GM23338 (cell line): ENCODE measurements around the gene NME4. TPM values are rescaled to one million over a fixed set of nuclear protein-coding genes. Genes with fewer than 3 reads are reported as not detected.
A peak's percentile ranks its signal among the peaks of the same experiment; 100 is the strongest.

Source experiments
- ATAC-seq: fragments of 200-7000 bp; cut with Tn5 transposase; 3 replicates; pipeline ENCODE4 v1.9.1; 2020
- DNase-seq: peaks from one replicate; pipeline ENCODE4 v3.0.0-alpha.2; 2015; ENCODE audit warnings: low spot score
- H2AFZ ChIP-seq: fragments of 200-600 bp; sonication (generic); 2 replicates; pipeline ENCODE4 v1.8.0; 2016; ENCODE audit warnings: antibody characterized with exemption, mild to moderate bottlenecking, moderate library complexity
- H3F3A ChIP-seq: fragments of 200-600 bp; sonication (generic); replicated peaks from 2 replicates; pipeline ENCODE4 v1.8.0; 2017; ENCODE audit warnings: antibody characterized with exemption, mixed run types, low read depth
- H3K27ac ChIP-seq: fragments of 200-600 bp; sonication (generic); 2 replicates; pipeline ENCODE4 v1.6.1; 2016; ENCODE audit warnings: low read depth
- H3K27me3 ChIP-seq: fragments of 200-600 bp; sonication (generic); 2 replicates; pipeline ENCODE4 v1.8.0; 2016; ENCODE audit warnings: mild to moderate bottlenecking, mixed run types, moderate library complexity; ENCODE audit not compliant: insufficient read depth
- H3K36me3 ChIP-seq: fragments of 200-600 bp; sonication (generic); 2 replicates; pipeline ENCODE4 v1.8.0; 2016; ENCODE audit warnings: mild to moderate bottlenecking; ENCODE audit not compliant: insufficient read depth
- H3K4me1 ChIP-seq: fragments of 200-600 bp; sonication (generic); 2 replicates; pipeline ENCODE4 v1.8.0; 2016; ENCODE audit warnings: mild to moderate bottlenecking, moderate library complexity; ENCODE audit not compliant: insufficient read depth
- H3K4me2 ChIP-seq: fragments of 200-600 bp; sonication (generic); 2 replicates; pipeline ENCODE4 v1.7.1; 2017; ENCODE audit warnings: mixed run types
- H3K4me3 ChIP-seq: fragments of 200-600 bp; sonication (generic); 2 replicates; pipeline ENCODE4 v1.6.1; 2016; ENCODE audit warnings: mixed run types
- H3K79me2 ChIP-seq: fragments of 200-600 bp; sonication (generic); replicated peaks from 2 replicates; pipeline ENCODE4 v1.8.0; 2017; ENCODE audit warnings: mild to moderate bottlenecking; ENCODE audit not compliant: insufficient read depth
- H3K9me2 ChIP-seq: fragments of 200-600 bp; sonication (generic); 2 replicates; pipeline ENCODE4 v1.8.0; 2017; ENCODE audit not compliant: insufficient read depth
- H4K20me1 ChIP-seq: fragments of 200-600 bp; sonication (generic); replicated peaks from 2 replicates; pipeline ENCODE4 v1.8.0; 2017; ENCODE audit warnings: mild to moderate bottlenecking; ENCODE audit not compliant: insufficient read depth
- H3K27ac Mint-ChIP-seq: 2 replicates; pipeline ENCODE4 v1.8.0; 2020; ENCODE audit warnings: inconsistent platforms, mild to moderate bottlenecking, moderate library complexity, mixed read lengths
- H3K27me3 Mint-ChIP-seq: 3 replicates; pipeline ENCODE4 v1.8.0; 2022; ENCODE audit warnings: low read depth, mild to moderate bottlenecking, moderate library complexity, mixed read lengths, inconsistent platforms; ENCODE audit not compliant: insufficient read depth, poor library complexity
- H3K36me3 Mint-ChIP-seq: 3 replicates; pipeline ENCODE4 v1.8.0; 2021; ENCODE audit warnings: low read depth, mild to moderate bottlenecking, inconsistent platforms, moderate library complexity, mixed read lengths
- H3K4me1 Mint-ChIP-seq: 3 replicates; pipeline ENCODE4 v1.8.0; 2020; ENCODE audit warnings: mild to moderate bottlenecking, inconsistent platforms, mixed read lengths
- H3K4me3 Mint-ChIP-seq: 3 replicates; pipeline ENCODE4 v1.8.0; 2021; ENCODE audit warnings: moderate library complexity, mild to moderate bottlenecking, inconsistent platforms, mixed read lengths
- H3K9me3 Mint-ChIP-seq: 3 replicates; pipeline ENCODE4 v1.8.0; 2020; ENCODE audit warnings: moderate library complexity, mild to moderate bottlenecking, inconsistent platforms, mixed read lengths
- CREB1 ChIP-seq: fragments of 250-450 bp; sonication (Bioruptor Pico); IDR thresholded peaks from 2 replicates; pipeline ENCODE4 v1.5.0; 2020; ENCODE audit warnings: low read depth, mild to moderate bottlenecking, moderate library complexity
- CTCF ChIP-seq, 2 experiments: fragments of 200-600 bp in 1 of 2; sonication (generic) in 1 of 2; conservative IDR thresholded peaks; 2 replicates each; pipeline versions ENCODE4 v1.5.1 to v1.6.1; 2016 to 2017; ENCODE audit warnings: antibody characterized with exemption in 2 of 2, low read depth in 2 of 2, mild to moderate bottlenecking in 2 of 2, moderate library complexity in 1 of 2
- EZH2 ChIP-seq: fragments of 200-600 bp; sonication (generic); IDR thresholded peaks from one replicate; pipeline ENCODE4 v1.8.0; 2017; ENCODE audit warnings: antibody characterized with exemption, mild to moderate bottlenecking, low read depth; ENCODE audit not compliant: unreplicated experiment
- EZH2phosphoT487 ChIP-seq: fragments of 200-600 bp; sonication (generic); IDR thresholded peaks from one replicate; pipeline ENCODE4 v1.8.1; 2018; ENCODE audit warnings: antibody characterized with exemption; ENCODE audit not compliant: unreplicated experiment
- JUNB ChIP-seq: IDR thresholded peaks from one replicate; pipeline ENCODE4 v1.6.1; 2016; ENCODE audit warnings: antibody characterized with exemption; ENCODE audit not compliant: unreplicated experiment
- NANOG ChIP-seq: IDR thresholded peaks from 2 replicates; pipeline ENCODE4 v1.6.1; 2016; ENCODE audit warnings: antibody characterized with exemption, borderline replicate concordance
- POLR2AphosphoS5 ChIP-seq: IDR thresholded peaks from 2 replicates; pipeline ENCODE4 v1.6.1; 2016; ENCODE audit warnings: antibody characterized with exemption, low read depth
- REST ChIP-seq: IDR thresholded peaks from one replicate; pipeline ENCODE4 v1.6.1; 2018; ENCODE audit warnings: antibody characterized with exemption; ENCODE audit not compliant: unreplicated experiment
- STAT1 ChIP-seq: IDR thresholded peaks from one replicate; pipeline ENCODE4 v1.6.1; 2016; ENCODE audit warnings: antibody characterized with exemption; ENCODE audit not compliant: unreplicated experiment
- ZNF114 ChIP-seq: fragments of 250-450 bp; sonication (Bioruptor Pico); IDR thresholded peaks from 2 replicates; pipeline ENCODE4 v1.5.0; 2020; ENCODE audit warnings: mild to moderate bottlenecking, moderate library complexity
- ZNF331 ChIP-seq: fragments of 250-450 bp; sonication (Bioruptor Pico); IDR thresholded peaks from 2 replicates; pipeline ENCODE4 v1.5.0; 2020; ENCODE audit warnings: low read depth, mild to moderate bottlenecking, moderate library complexity
- ZNF462 ChIP-seq: fragments of 250-450 bp; sonication (Bioruptor Pico); IDR thresholded peaks from 2 replicates; pipeline ENCODE4 v1.5.0; 2020; ENCODE audit warnings: mild to moderate bottlenecking, moderate library complexity
- polyA plus RNA-seq: library from polyadenylated mRNA; unstranded; fragments of >200 nt; fragmentation: Nextera tagmentation; extraction: Ambion mirVana; gene quantifications from 2 replicates; pipeline ENCODE4 v1.2.1, GENCODE V29; 2016
- total RNA-seq: library from RNA; depleted of rRNA; stranded (reverse); fragments of >200 nt; shearing (Covaris generic); gene quantifications from 2 replicates; pipeline ENCODE4 v1.2.3, GENCODE V29; 2014
- TF ChIP-seq, protein P1 (sequence below): IDR thresholded peaks from 2 replicates; pipeline ENCODE4 v1.6.1; 2016; ENCODE audit warnings: antibody characterized with exemption

The NME4 gene
- total and polyA plus RNA-seq, 2 experiments from 2014 or later = 249 to 511 TPM

DNA sequence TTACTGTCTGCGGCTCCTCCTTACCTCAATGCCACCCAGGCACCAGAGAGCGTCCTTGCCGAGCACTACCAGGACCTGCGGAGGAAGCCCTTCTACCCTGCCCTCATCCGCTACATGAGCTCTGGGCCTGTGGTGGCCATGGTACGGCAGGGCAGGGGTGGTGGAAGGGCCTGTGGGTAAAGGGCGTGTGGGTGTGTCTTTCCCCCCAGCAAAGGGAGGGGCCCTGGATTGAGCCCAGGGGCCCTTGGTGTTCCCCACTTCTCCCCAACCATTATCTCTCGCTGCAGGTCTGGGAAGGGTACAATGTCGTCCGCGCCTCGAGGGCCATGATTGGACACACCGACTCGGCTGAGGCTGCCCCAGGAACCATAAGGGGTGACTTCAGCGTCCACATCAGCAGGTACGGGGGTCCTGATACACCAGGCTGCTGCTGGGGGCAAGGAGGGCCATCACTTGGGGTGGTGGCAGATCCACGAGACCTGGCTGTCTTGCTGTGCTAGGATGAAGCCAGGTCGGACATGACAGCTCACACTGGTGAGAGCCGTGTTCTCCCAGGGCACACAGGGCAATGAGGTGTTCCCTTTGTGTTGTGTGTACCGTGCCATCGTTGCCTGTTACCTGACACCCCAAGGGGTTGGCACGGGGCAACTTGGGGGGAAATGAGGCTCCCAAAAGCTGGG, 2.5 kb downstream of the NME4 start:
- Histone ChIP-seq H3K27me3 (no peaks in the 10 kb centered on the region), H3K36me3 (no peaks in the 10 kb centered on the region; the same call in 1 of the 2 replicates), H3K4me3 (no peak overlapping the region), H2AFZ (no peak overlapping the region), H3K79me2 (peaks cover 5% of the 10 kb centered on the region; the same call in 1 of the 2 replicates), H3F3A (peaks cover 38% of the 10 kb centered on the region), H4K20me1 (no peaks in the 10 kb centered on the region; the same call in 1 of the 2 replicates), H3K9me2 (no peaks in the 10 kb centered on the region), H3K4me1 (peaks cover 20% of the 10 kb centered on the region), H3K27ac (peak overlapping the region; percentile 50; the same call in 1 of the 2 replicates), H3K4me2 (no peak overlapping the region)
- Mint-ChIP-seq H3K4me1 (peaks cover 29% of the 10 kb centered on the region), H3K27ac (no peak overlapping the region), H3K36me3 (peaks cover 22% of the 10 kb centered on the region), H3K27me3 (peaks cover 28% of the 10 kb centered on the region), H3K9me3 (peaks cover 5% of the 10 kb centered on the region; the same call in 2 of the 3 replicates), H3K4me3 (no peak overlapping the region)
- no peak for ATAC-seq
- no peak for TF ChIP-seq REST
- TF ChIP-seq ZNF331 (CRISPR knock-in tag) = no peak
- TF ChIP-seq CTCF (conservative IDR thresholded peaks at IDR 0.05; ENCODE audit: low read depth in 2 of 2) = no peak
- TF ChIP-seq NANOG = no peak
- no peak for TF ChIP-seq CREB1
- no peak for TF ChIP-seq EZH2
- no peak for TF ChIP-seq ZNF462
- no peak for TF ChIP-seq STAT1
- no peak for TF ChIP-seq EZH2phosphoT487
- no peak for TF ChIP-seq POLR2AphosphoS5
- TF ChIP-seq, protein P1, sequence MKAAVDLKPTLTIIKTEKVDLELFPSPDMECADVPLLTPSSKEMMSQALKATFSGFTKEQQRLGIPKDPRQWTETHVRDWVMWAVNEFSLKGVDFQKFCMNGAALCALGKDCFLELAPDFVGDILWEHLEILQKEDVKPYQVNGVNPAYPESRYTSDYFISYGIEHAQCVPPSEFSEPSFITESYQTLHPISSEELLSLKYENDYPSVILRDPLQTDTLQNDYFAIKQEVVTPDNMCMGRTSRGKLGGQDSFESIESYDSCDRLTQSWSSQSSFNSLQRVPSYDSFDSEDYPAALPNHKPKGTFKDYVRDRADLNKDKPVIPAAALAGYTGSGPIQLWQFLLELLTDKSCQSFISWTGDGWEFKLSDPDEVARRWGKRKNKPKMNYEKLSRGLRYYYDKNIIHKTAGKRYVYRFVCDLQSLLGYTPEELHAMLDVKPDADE = no peak
- no peak for TF ChIP-seq JUNB
- TF ChIP-seq ZNF114 = no peak
- no peak for DNase-seq
